ENCODE measurements around the gene HDHD2. TPM values are rescaled to one million over a fixed set of nuclear protein-coding genes. Genes with fewer than 3 reads are reported as not detected.

Gene HDHD2, protein sequence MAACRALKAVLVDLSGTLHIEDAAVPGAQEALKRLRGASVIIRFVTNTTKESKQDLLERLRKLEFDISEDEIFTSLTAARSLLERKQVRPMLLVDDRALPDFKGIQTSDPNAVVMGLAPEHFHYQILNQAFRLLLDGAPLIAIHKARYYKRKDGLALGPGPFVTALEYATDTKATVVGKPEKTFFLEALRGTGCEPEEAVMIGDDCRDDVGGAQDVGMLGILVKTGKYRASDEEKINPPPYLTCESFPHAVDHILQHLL
- total RNA-seq: 21.4 and 29.8 TPM in 2 replicates

DNA sequence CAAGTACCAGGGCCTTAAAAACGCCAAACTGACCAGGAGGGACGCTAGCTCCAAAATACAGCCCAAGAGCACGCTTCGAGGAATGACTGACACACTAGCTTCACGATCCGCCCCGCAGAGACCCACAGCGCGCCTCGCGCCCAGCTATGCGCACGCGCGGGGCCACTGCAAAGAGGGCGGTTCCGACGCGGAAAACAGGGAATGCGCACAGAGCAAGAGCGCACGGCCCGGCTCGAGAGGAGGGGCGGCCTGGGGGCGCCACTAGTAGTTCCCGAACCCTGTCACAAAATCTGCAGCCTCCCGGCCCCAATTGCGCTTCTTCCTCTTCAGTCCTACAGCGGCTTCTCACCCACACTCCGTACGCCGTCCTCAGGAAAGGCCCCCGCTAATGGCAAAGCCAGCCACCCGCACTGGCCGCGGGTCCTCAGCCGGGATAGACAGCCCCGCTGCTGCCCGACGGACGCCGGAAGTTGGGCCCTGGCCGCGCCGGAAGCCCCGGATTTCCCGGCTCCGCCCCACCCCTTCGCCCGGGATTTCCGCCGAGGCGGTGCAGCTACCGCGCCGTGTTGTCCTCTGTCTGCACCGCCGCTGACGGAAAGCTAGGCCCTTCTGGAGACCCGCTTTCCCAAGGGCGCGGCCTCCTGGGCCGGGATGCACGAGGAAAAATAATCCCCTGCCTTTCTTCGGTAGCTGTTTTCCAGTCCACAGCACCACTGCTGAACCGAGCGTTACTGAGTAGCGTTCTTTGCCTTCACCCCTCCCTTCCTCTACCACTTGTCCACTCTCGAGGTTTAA, at the start of gene HDHD2:
Gene HDHD2 (minus strand): TSS at position 472 of the 795 bp plus-strand sequence. CDS start 14,061 bp downstream, outside the sequence.

DNA sequence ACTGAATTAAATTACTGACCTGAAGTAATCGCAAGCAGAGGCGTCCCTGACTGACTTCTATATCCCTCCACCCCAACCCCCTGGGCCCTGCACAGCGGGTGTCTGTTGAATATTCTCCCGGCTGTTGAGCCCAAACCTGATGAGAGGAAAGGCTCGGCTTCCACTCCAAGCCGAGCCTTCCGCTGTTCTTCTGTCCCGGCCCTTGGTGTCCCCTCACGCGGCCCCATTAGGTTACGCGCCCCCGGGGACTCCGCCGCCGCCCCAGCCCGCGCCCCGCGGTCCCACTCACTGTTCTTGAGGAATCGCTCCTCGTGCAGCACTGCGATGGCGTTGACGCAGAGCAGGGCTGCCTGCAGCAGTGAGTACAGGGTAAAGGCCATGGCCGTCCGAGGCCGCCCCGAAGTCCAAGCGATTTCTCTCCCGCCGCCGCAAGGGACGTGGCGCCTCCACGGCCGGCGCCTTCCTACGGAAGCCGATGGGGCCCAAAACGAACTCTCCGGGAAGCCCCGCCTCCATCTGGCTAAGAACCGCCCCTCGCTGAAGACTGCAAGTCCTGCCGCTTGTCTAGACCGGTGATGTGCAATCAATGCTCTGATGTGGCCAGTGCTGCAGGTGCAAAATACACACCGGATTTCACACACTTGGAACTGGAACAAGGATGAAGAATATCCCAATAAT, 25.7 kb upstream of the HDHD2 start, which contains the start of gene IER3IP1:
Gene IER3IP1 (minus strand): TSS at position 467 of the 678 bp plus-strand sequence. CDS start 87 bp downstream, at position 380.

Other genes with a start within 250 kb of the HDHD2 start
- gene PIAS2, start 233.0 kb downstream of the HDHD2 start, total RNA-seq: 21.4 and 26.2 TPM in 2 replicates
- 0.89 and 1.6 TPM in 2 replicates for gene KATNAL2, start 232.9 kb downstream of the HDHD2 start, total RNA-seq
- gene ELOA2, start 114.9 kb downstream of the HDHD2 start, total RNA-seq: under 0.01 TPM in 1 of 2 replicates, not detected in the other
- gene IER3IP1, start 25.9 kb upstream of the HDHD2 start, total RNA-seq: 22.3 and 24.7 TPM in 2 replicates
- not detected in 2 replicates for gene SKOR2, start 101.2 kb upstream of the HDHD2 start, total RNA-seq

Measured in smooth muscle cell of the umbilical artery (primary cell).